K562 (cell line): Measurements from ENCODE around the gene TMEM100. TPM values are rescaled to one million over a fixed set of nuclear protein-coding genes. Genes with fewer than 3 reads are reported as not detected.
A peak's percentile ranks its signal among the peaks of the same experiment; 100 is the strongest.

Experiments
- ATAC-seq: fragments of 200-7000 bp; cut with Tn5 transposase; 3 replicates; pipeline ENCODE4 v1.9.1; 2020; ENCODE audit warnings: moderate library complexity
- BruUV-seq: library from RNA; stranded (reverse); fragments of 400-500 nt; replicated peaks from 2 replicates; lab custom pipeline; 2021; lab: Mats Ljungman, UMichigan
- CTCF ChIA-PET: fragments of 300-600 bp; formaldehyde crosslinking; extraction: SDS; loops from one replicate; lab custom pipeline; 2021; ENCODE audit warnings: low intra/inter-chr PET ratio; lab: Yijun Ruan, JAX
- POLR2A ChIA-PET: fragments of 300-600, 350-650 bp; sonication (Branson Sonifier 250); formaldehyde crosslinking; extraction: SDS; loops from one replicate; lab custom pipeline; 2021; ENCODE audit warnings: antibody characterized with exemption, inconsistent platforms; lab: Yijun Ruan, JAX
- DNase-seq, 4 experiments: peaks; one replicate each; pipeline versions ENCODE4 v3.0.0 to v3.0.0-alpha.2; 2011 to 2018; ENCODE audit warnings: low spot score in 3 of 4, mixed read lengths in 3 of 4; ENCODE audit errors: extremely low read depth in 1 of 4
- FAIRE-seq: peaks from 2 replicates; lab custom pipeline; 2011; peaks lifted over from hg19 to GRCh38; lab: Jason Lieb, UNC
- H2AFZ ChIP-seq: 2 replicates; pipeline ENCODE4 v1.6.0; 2011; ENCODE audit warnings: low read depth, low read length, control low read depth, inconsistent platforms
- H3K27ac ChIP-seq: fragments of 200-600 bp; 3 replicates; pipeline ENCODE4 v1.8.0; 2011; ENCODE audit warnings: low read depth, mild to moderate bottlenecking, control low read depth, inconsistent platforms, low read length, moderate library complexity, mixed read lengths; ENCODE audit errors: extremely low read depth
- H3K27me3 ChIP-seq, 2 experiments: fragments of 300-600 bp in 1 of 2; 2 replicates in 1 of 2; 3 replicates in 1 of 2; pipeline versions ENCODE4 v1.6.0 to v1.8.0; 2011; ENCODE audit warnings: inconsistent platforms in 2 of 2, low read length in 2 of 2, mild to moderate bottlenecking in 1 of 2, mixed read lengths in 1 of 2, moderate library complexity in 1 of 2; ENCODE audit not compliant: control insufficient read depth in 2 of 2, insufficient read depth in 2 of 2
- H3K36me3 ChIP-seq: fragments of 300-600 bp; 3 replicates; pipeline ENCODE4 v1.8.0; 2011; ENCODE audit warnings: mild to moderate bottlenecking, low read length, inconsistent platforms; ENCODE audit not compliant: control insufficient read depth, insufficient read depth
- H3K4me1 ChIP-seq, 2 experiments: fragments of 200-600 bp in 1 of 2; replicated peaks in 1 of 2; 2 replicates in 1 of 2; 3 replicates in 1 of 2; pipeline versions ENCODE4 v1.5.1 to v1.8.0; 2011; ENCODE audit warnings: inconsistent platforms in 2 of 2, low read length in 2 of 2, mild to moderate bottlenecking in 1 of 2, mixed read lengths in 1 of 2, moderate library complexity in 1 of 2; ENCODE audit not compliant: control insufficient read depth in 2 of 2, insufficient read depth in 2 of 2
- H3K4me2 ChIP-seq: 2 replicates; pipeline ENCODE4 v1.6.1; 2011; ENCODE audit warnings: low read length, control low read depth, inconsistent platforms, mixed read lengths; ENCODE audit not compliant: insufficient read depth
- H3K4me3 ChIP-seq: fragments of 200-600 bp; sonication (generic), shearing (Covaris generic); 2 replicates; pipeline ENCODE4 v1.5.1; 2016; ENCODE audit warnings: control low read depth, inconsistent platforms
- H3K79me2 ChIP-seq: fragments of 200-600 bp; 3 replicates; pipeline ENCODE4 v1.8.0; 2011; ENCODE audit warnings: low read length, inconsistent platforms; ENCODE audit not compliant: control insufficient read depth, insufficient read depth
- H3K9ac ChIP-seq, 2 experiments: 2 replicates each; pipeline versions ENCODE4 v1.6.0 to v1.6.1; 2011; ENCODE audit warnings: low read depth in 2 of 2, low read length in 2 of 2, control low read depth in 1 of 2, inconsistent platforms in 1 of 2, mild to moderate bottlenecking in 1 of 2, mixed read lengths in 1 of 2; ENCODE audit not compliant: insufficient read depth in 1 of 2
- H3K9me1 ChIP-seq: one replicate; pipeline ENCODE4 v1.6.0; 2011; ENCODE audit warnings: inconsistent platforms, mild to moderate bottlenecking, low read length, moderate library complexity; ENCODE audit not compliant: control insufficient read depth, insufficient read depth
- H3K9me3 ChIP-seq: replicated peaks from 2 replicates; pipeline ENCODE4 v1.5.1; 2011; ENCODE audit warnings: low read depth, low read length, inconsistent platforms; ENCODE audit not compliant: control insufficient read depth, insufficient read depth
- H4K20me1 ChIP-seq: replicated peaks from 2 replicates; pipeline ENCODE4 v1.6.1; 2011; ENCODE audit warnings: low read length, inconsistent platforms, mixed read lengths; ENCODE audit not compliant: control insufficient read depth, insufficient read depth
- ARHGAP35 ChIP-seq: fragments of 450-650 bp; IDR thresholded peaks from 2 replicates; pipeline ENCODE4 v1.6.1; 2018; ENCODE audit not compliant: partially characterized antibody
- ARID1B ChIP-seq: fragments of 450-650 bp; IDR thresholded peaks from 2 replicates; pipeline ENCODE4 v1.6.1; 2016; ENCODE audit warnings: antibody characterized with exemption, mild to moderate bottlenecking, inconsistent platforms
- ATF1 ChIP-seq, 2 experiments: fragments of 450-650 bp in 1 of 2; IDR thresholded peaks; 2 replicates each; pipeline ENCODE4 v1.6.1; 2016; ENCODE audit warnings: missing compliant biosample characterization in 1 of 2, missing genetic modification characterization in 1 of 2
- CBFA2T2 ChIP-seq: fragments of 450-650 bp; conservative IDR thresholded peaks from 2 replicates; pipeline ENCODE4 v1.6.1; 2017; ENCODE audit warnings: mild to moderate bottlenecking
- CREM ChIP-seq: IDR thresholded peaks from 2 replicates; pipeline ENCODE4 v1.6.1; 2014; ENCODE audit warnings: antibody characterized with exemption, low read depth
- ELF1 ChIP-seq: fragments of 200-800 bp; sonication (Bioruptor generic); IDR thresholded peaks from 2 replicates; pipeline ENCODE4 v1.6.1; 2016; ENCODE audit warnings: missing genetic modification characterization, missing compliant biosample characterization
- HDAC1 ChIP-seq, 2 experiments: fragments of 450-650 bp; IDR thresholded peaks; 2 replicates each; pipeline ENCODE4 v1.6.1; 2016 to 2017; ENCODE audit warnings: inconsistent platforms in 1 of 2, mild to moderate bottlenecking in 1 of 2, moderate library complexity in 1 of 2
- HEY1 ChIP-seq: fragments of 250-450 bp; sonication (Bioruptor Pico); IDR thresholded peaks from 2 replicates; pipeline ENCODE4 v1.5.0; 2020; ENCODE audit warnings: mild to moderate bottlenecking, moderate library complexity, borderline replicate concordance
- JUND ChIP-seq, 2 experiments: IDR thresholded peaks; 2 replicates in 1 of 2; 3 replicates in 1 of 2; pipeline ENCODE4 v1.6.1; 2011; ENCODE audit warnings: borderline replicate concordance in 2 of 2, low read depth in 2 of 2, low read length in 2 of 2, improper control_type of control experiment in 1 of 2, missing biosample characterization in 1 of 2, missing genetic modification characterization in 1 of 2, missing genetic modification reagents in 1 of 2
- KDM1A ChIP-seq, 2 experiments: fragments of 450-650 bp; IDR thresholded peaks; 2 replicates each; pipeline ENCODE4 v1.6.1; 2016; ENCODE audit warnings: mild to moderate bottlenecking in 2 of 2
- MCM7 ChIP-seq, 2 experiments: fragments of 450-650 bp; IDR thresholded peaks; 2 replicates each; pipeline ENCODE4 v1.6.1; 2016 to 2018
- NFIC ChIP-seq: fragments of 450-650 bp; IDR thresholded peaks from 2 replicates; pipeline ENCODE4 v1.6.1; 2017; ENCODE audit warnings: mild to moderate bottlenecking, inconsistent platforms
- PHF20 ChIP-seq: fragments of 450-650 bp; IDR thresholded peaks from 2 replicates; pipeline ENCODE4 v1.6.1; 2018; ENCODE audit not compliant: partially characterized antibody
- RCOR1 ChIP-seq, 2 experiments: IDR thresholded peaks; 2 replicates each; pipeline ENCODE4 v1.6.1; 2012; ENCODE audit warnings: low read depth in 2 of 2, low read length in 2 of 2, borderline replicate concordance in 1 of 2, improper control_type of control experiment in 1 of 2
- SMAD3 ChIP-seq: fragments of 450-650 bp; formaldehyde crosslinking; conservative IDR thresholded peaks from 2 replicates; pipeline ENCODE4 v1.4.0; 2020; ENCODE audit warnings: mild to moderate bottlenecking
- SMARCE1 ChIP-seq: fragments of 450-650 bp; IDR thresholded peaks from 2 replicates; pipeline ENCODE4 v1.7.1; 2016; ENCODE audit warnings: mild to moderate bottlenecking
- TAL1 ChIP-seq: fragments of 450-650 bp; IDR thresholded peaks from 2 replicates; pipeline ENCODE4 v1.6.1; 2016; ENCODE audit warnings: mild to moderate bottlenecking
- TCF3 ChIP-seq: sonication (generic); formaldehyde crosslinking; IDR thresholded peaks from 2 replicates; pipeline ENCODE4 v1.4.0; 2020; ENCODE audit warnings: mild to moderate bottlenecking, missing genetic modification reagents
- XRCC4 ChIP-seq: IDR thresholded peaks from one replicate; pipeline ENCODE4 v1.6.1; 2011; ENCODE audit not compliant: insufficient read depth, insufficient read length; ENCODE audit errors: extremely low read depth
- WGBS: fragments of 100-300 bp; shearing (Covaris generic); methylation state at CpG from one replicate; pipeline ENCODE4 v1.1.6; 2016; ENCODE audit warnings: low coverage, mixed read lengths; ENCODE audit not compliant: insufficient coverage; ENCODE audit errors: missing lambda C conversion rate; 5-methylcytosine and 5-hydroxymethylcytosine counted together
- in situ Hi-C: fragments of 300-500 bp; cut with MboI; formaldehyde crosslinking; loops from 4 replicates; pipeline ENCODE4 v1.15.0; 2018; ENCODE audit warnings: inconsistent platforms, mixed read lengths
- intact Hi-C: fragments of 100-400 bp; cut with micrococcal nuclease; formaldehyde crosslinking; loops from 2 replicates; pipeline ENCODE4 v1.14.2; 2022
- polyA plus RNA-seq, 8 experiments: library from polyadenylated mRNA; depleted of rRNA in 4 of 8; stranded (reverse) in 5 of 8; unstranded in 3 of 8; fragments of >200 nt; fragmentation: Nextera tagmentation in 2 of 8; fragmentation: Illumina TruSeq in 1 of 8; extraction: Ambion mirVana in 2 of 8; extraction: Trizol in 1 of 8; gene quantifications; 2 replicates each; pipeline versions ENCODE4 v1.2.1 to v1.2.3, GENCODE V29; 2011 to 2014; ENCODE audit warnings: inconsistent platforms in 1 of 8, missing spikeins in 1 of 8
- total RNA-seq, 7 experiments: library from RNA; depleted of rRNA in 6 of 7; stranded (reverse); fragments of >200 nt in 6 of 7; fragmentation: Illumina TruSeq in 2 of 7; extraction: Trizol in 2 of 7; gene quantifications; 2 replicates each; pipeline versions ENCODE4 v1.2.1 to v1.2.3, GENCODE V29; 2011 to 2021; ENCODE audit warnings: low replicate concordance in 1 of 7
- TF ChIP-seq, protein P1 (sequence below): fragments of 250-450 bp; sonication (Bioruptor Pico); IDR thresholded peaks from 2 replicates; pipeline ENCODE4 v1.4.0; 2020
- TF ChIP-seq, protein P2 (sequence below), 2 experiments: fragments of 450-650 bp in 1 of 2; sonication (generic) in 1 of 2; formaldehyde crosslinking in 1 of 2; IDR thresholded peaks in 1 of 2; conservative IDR thresholded peaks in 1 of 2; 2 replicates each; pipeline versions ENCODE4 v1.6.1 to v1.8.1; 2016 to 2023; ENCODE audit warnings: mild to moderate bottlenecking in 2 of 2, moderate library complexity in 2 of 2, inconsistent platforms in 1 of 2, missing genetic modification reagents in 1 of 2

Gene TMEM100
- total and polyA plus RNA-seq, 9 of the 15 experiments (the other 6 are each of a cell fraction or from before 2014, with no cell fraction given): 0.12 to 0.50 (median 0.19) TPM

DNA sequence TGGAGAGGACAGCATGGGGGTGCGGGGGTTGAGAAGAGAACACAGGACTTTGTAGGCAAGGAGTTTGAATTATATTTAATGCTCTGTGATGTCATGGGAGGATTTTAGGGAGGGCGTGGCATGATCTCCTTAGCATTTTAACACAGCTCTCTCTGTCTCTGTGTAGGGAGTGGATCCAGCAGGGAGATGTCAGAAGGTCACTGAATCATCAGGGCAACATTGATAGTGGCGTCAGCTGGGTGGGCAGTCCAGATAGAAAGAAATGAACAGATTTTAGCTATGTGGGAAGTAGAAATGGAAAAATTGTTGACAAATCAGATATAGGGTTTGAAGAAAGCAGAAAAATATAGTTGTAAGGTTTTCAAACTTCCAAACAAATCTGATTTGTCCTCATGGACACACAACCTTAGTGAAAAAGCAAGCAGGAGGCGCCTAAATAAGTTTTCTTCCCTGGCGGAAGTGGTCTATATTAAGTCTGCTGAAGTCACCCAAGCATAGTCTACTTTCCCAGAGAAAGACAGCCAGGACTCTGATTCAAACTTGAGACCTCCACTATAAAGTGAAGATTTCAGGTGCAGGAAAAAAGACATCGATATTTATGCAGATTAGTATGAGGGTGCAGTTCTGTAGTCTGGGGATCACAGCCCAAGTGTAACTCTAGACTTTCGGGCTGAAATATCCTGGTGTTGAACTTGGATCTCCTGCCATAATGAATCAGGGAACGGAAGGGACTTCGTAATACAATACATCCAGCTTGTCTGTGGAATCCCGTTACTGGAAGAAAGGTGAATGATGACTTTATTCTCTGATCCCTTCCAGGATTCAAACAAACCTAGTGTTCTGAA lies 18.1 kb upstream of the TMEM100 start:
- no peak overlapping the region; the same call in 1 of the 2 replicates for H2AFZ ChIP-seq
- DNase-seq (peak; percentile 41 to 71 (median 67)), ATAC-seq (no peak), FAIRE-seq (no peak)
- H3K9ac ChIP-seq: no peak overlapping the region
- no peak overlapping the region for H3K27ac ChIP-seq
- no peak overlapping the region for H3K4me3 ChIP-seq
- intact Hi-C loops (no loop called here), in situ Hi-C loops (no loop called here)
- 61% methylated on average over 10 of the region's 10 CpGs for WGBS
- ChIA-PET CTCF (no interaction called here), POLR2A (interaction anchor here (0.6 to 1.6 kb wide), 2 partner anchors 10 kb away, joined by 4 to 7 read pairs; partner anchors contain the start of gene PCTP)
- H3K27me3 ChIP-seq: no peaks in the 10 kb centered on the region
- no TSS peak for BruUV-seq
- no peaks in the 10 kb centered on the region for H3K9me1 ChIP-seq
- no peaks in the 10 kb centered on the region for H4K20me1 ChIP-seq
- H3K4me2 ChIP-seq: no peak overlapping the region
- H3K9me3 ChIP-seq: no peaks in the 10 kb centered on the region
- peaks cover 25 to 31% of the 10 kb centered on the region in 2 experiments for H3K4me1 ChIP-seq
- no peaks in the 10 kb centered on the region for H3K36me3 ChIP-seq
- H3K79me2 ChIP-seq: no peaks in the 10 kb centered on the region
- no peak for TF ChIP-seq HEY1
- TF ChIP-seq TAL1: peak; percentile 35; the same call in 1 of the 2 replicates
- no peak for TF ChIP-seq PHF20
- no peak for TF ChIP-seq ATF1 (CRISPR knock-in tag; IDR thresholded peaks at IDR 0.05)
- TF ChIP-seq ATF1 (tag; IDR thresholded peaks at IDR 0.05): 0 out of 2 replicates have a peak, but pooled peaks have one; percentile 14
- TF ChIP-seq, protein P1, sequence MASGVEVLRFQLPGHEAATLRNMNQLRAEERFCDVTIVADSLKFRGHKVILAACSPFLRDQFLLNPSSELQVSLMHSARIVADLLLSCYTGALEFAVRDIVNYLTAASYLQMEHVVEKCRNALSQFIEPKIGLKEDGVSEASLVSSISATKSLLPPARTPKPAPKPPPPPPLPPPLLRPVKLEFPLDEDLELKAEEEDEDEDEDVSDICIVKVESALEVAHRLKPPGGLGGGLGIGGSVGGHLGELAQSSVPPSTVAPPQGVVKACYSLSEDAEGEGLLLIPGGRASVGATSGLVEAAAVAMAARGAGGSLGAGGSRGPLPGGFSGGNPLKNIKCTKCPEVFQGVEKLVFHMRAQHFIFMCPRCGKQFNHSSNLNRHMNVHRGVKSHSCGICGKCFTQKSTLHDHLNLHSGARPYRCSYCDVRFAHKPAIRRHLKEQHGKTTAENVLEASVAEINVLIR: no peak
- no peak for TF ChIP-seq ARHGAP35
- TF ChIP-seq JUND (IDR thresholded peaks at IDR 0.05; ENCODE audit: borderline replicate concordance, low read depth, low read length): peak; percentile 60; the same call in 1 of the 2 replicates
- TF ChIP-seq JUND (tag; IDR thresholded peaks at IDR 0.05; ENCODE audit: borderline replicate concordance, low read depth, low read length): peak; percentile 45; the same call in 1 of the 3 replicates
- TF ChIP-seq, protein P2, sequence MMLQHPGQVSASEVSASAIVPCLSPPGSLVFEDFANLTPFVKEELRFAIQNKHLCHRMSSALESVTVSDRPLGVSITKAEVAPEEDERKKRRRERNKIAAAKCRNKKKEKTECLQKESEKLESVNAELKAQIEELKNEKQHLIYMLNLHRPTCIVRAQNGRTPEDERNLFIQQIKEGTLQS (IDR thresholded peaks at IDR 0.05): 0 out of 2 replicates have a peak, but pooled peaks have one; percentile 12
- TF ChIP-seq, protein P2 (CRISPR knock-in tag; conservative IDR thresholded peaks at IDR 0.05): no peak
- TF ChIP-seq XRCC4: no peak
- no peak for TF ChIP-seq ELF1 (tag)
- TF ChIP-seq SMARCE1: peak; percentile 44; the same call in 1 of the 2 replicates
- peak in 1 of 2 experiments; percentile 48; a peak in 1 of 4 replicates for TF ChIP-seq HDAC1 (IDR thresholded peaks at IDR 0.05)
- TF ChIP-seq NFIC: 0 out of 2 replicates have a peak, but pooled peaks have one; percentile 8
- TF ChIP-seq MCM7 (IDR thresholded peaks at IDR 0.05): no peak
- TF ChIP-seq CBFA2T2: peak; percentile 60
- TF ChIP-seq KDM1A (IDR thresholded peaks at IDR 0.05): peak; percentile 83 to 89
- TF ChIP-seq TCF3 (CRISPR knock-in tag): peak; percentile 50
- TF ChIP-seq RCOR1 (IDR thresholded peaks at IDR 0.05; ENCODE audit: borderline replicate concordance in 1 of 2, low read depth in 2 of 2, low read length in 2 of 2): peak; percentile 53 to 84; a peak in 3 of 4 replicates
- TF ChIP-seq SMAD3: no peak
- peak; percentile 52 for TF ChIP-seq ARID1B
- TF ChIP-seq CREM: peak; percentile 31; the same call in 1 of the 2 replicates
